OCI-LY1 (cell line): ENCODE data around the gene KCNB1.

ENCODE experiments used
- H2AFZ ChIP-seq: fragments of 200-600 bp; sonication (generic), shearing (Covaris generic); 2 replicates; pipeline ENCODE4 v1.6.0; 2014; ENCODE audit warnings: antibody characterized with exemption, mild to moderate bottlenecking, low read length
- H3F3A ChIP-seq: fragments of 200-600 bp; sonication (generic), shearing (Covaris generic); 2 replicates; pipeline ENCODE4 v1.6.0; 2014; ENCODE audit warnings: mild to moderate bottlenecking, antibody characterized with exemption, low read length, moderate library complexity; ENCODE audit not compliant: insufficient read depth
- H3K27ac ChIP-seq: fragments of 200-600 bp; sonication (generic); 2 replicates; pipeline ENCODE4 v1.5.1; 2014; ENCODE audit warnings: low read length, mixed run types, mild to moderate bottlenecking, low read depth; ENCODE audit not compliant: poor library complexity, severe bottlenecking
- H3K27me3 ChIP-seq: fragments of 200-600 bp; sonication (generic); 2 replicates; pipeline ENCODE4 v1.6.0; 2014; ENCODE audit warnings: antibody characterized with exemption, mild to moderate bottlenecking, low read length, moderate library complexity; ENCODE audit not compliant: insufficient read depth
- H3K36me3 ChIP-seq: fragments of 200-600 bp; sonication (generic); 2 replicates; pipeline ENCODE4 v1.6.1; 2014; ENCODE audit warnings: mild to moderate bottlenecking, antibody characterized with exemption, low read length, moderate library complexity, mixed read lengths; ENCODE audit not compliant: insufficient read depth
- H3K4me1 ChIP-seq: fragments of 200-600 bp; sonication (generic); 2 replicates; pipeline ENCODE4 v1.5.1; 2014; ENCODE audit warnings: mild to moderate bottlenecking, low read length, moderate library complexity; ENCODE audit not compliant: insufficient read depth, severe bottlenecking
- H3K4me2 ChIP-seq: fragments of 200-600 bp; sonication (generic), shearing (Covaris generic); 2 replicates; pipeline ENCODE4 v1.6.1; 2014; ENCODE audit warnings: low read length
- H3K4me3 ChIP-seq: fragments of 200-600 bp; sonication (generic); 2 replicates; pipeline ENCODE4 v1.5.1; 2014; ENCODE audit warnings: low read length, low read depth, mild to moderate bottlenecking, mixed read lengths; ENCODE audit not compliant: poor library complexity, severe bottlenecking
- H3K79me2 ChIP-seq: fragments of 200-600 bp; shearing (Covaris generic); 2 replicates; pipeline ENCODE4 v1.6.1; 2016; ENCODE audit warnings: mixed run types, low read length, mixed read lengths; ENCODE audit not compliant: insufficient read depth
- H3K9ac ChIP-seq: fragments of 200-600 bp; sonication (generic), shearing (Covaris generic); 2 replicates; pipeline ENCODE4 v1.6.1; 2014; ENCODE audit warnings: mild to moderate bottlenecking, low read length, mixed read lengths
- H3K9me2 ChIP-seq: fragments of 200-600 bp; sonication (generic), shearing (Covaris generic); 2 replicates; pipeline ENCODE4 v1.6.1; 2014; ENCODE audit warnings: low read depth, mild to moderate bottlenecking, low read length, mixed read lengths
- H3K9me3 ChIP-seq: fragments of 200-600 bp; shearing (Covaris generic); 2 replicates; pipeline ENCODE4 v1.6.1; 2014; ENCODE audit warnings: low read length, mixed read lengths
- H4K20me1 ChIP-seq: fragments of 200-600 bp; sonication (generic), shearing (Covaris generic); 2 replicates; pipeline ENCODE4 v1.6.0; 2016; ENCODE audit warnings: mild to moderate bottlenecking, low read length; ENCODE audit not compliant: insufficient read depth
- CTCF ChIP-seq: fragments of 200-600 bp; sonication (generic), shearing (Covaris generic); IDR thresholded peaks from 2 replicates; pipeline ENCODE4 v1.5.1; 2017; ENCODE audit warnings: mild to moderate bottlenecking, antibody characterized with exemption, low read length, moderate library complexity, mixed read lengths
- EZH2 ChIP-seq: fragments of 200-600 bp; sonication (generic), shearing (Covaris generic); IDR thresholded peaks from 2 replicates; pipeline ENCODE4 v1.8.0; 2017; ENCODE audit warnings: borderline replicate concordance, mixed run types, mild to moderate bottlenecking, antibody characterized with exemption, low read length, moderate library complexity, mixed read lengths

Gene KCNB1

GRCh38 chr20:49469060-49469459 is 13.4 kb downstream of the KCNB1 start:
- Histone ChIP-seq H3K9me2 (no peaks in the 10 kb centered on the region), H3K4me3 (no peak overlapping the region), H3K4me2 (no peak overlapping the region), H4K20me1 (no peaks in the 10 kb centered on the region), H3K9me3 (no peaks in the 10 kb centered on the region), H3K9ac (no peak overlapping the region), H3K4me1 (no peaks in the 10 kb centered on the region), H3K79me2 (no peaks in the 10 kb centered on the region), H3K27me3 (peaks cover 5% of the 10 kb centered on the region; the same call in 1 of the 2 replicates), H3F3A (no peaks in the 10 kb centered on the region), H2AFZ (no peak overlapping the region), H3K27ac (no peak overlapping the region), H3K36me3 (no peaks in the 10 kb centered on the region)
- TF ChIP-seq EZH2: no peak
- no peak for TF ChIP-seq CTCF

- Histone ChIP-seq H3K9me2 (no peaks in the 10 kb centered on the region), H3K9ac (no peak overlapping the region), H3K4me3 (no peak overlapping the region), H3K4me1 (no peaks in the 10 kb centered on the region), H3K27ac (no peak overlapping the region), H3K27me3 (peaks cover 5% of the 10 kb centered on the region; the same call in 1 of the 2 replicates), H3K79me2 (no peaks in the 10 kb centered on the region), H3K9me3 (no peaks in the 10 kb centered on the region), H3K4me2 (no peak overlapping the region), H2AFZ (no peak overlapping the region), H4K20me1 (no peaks in the 10 kb centered on the region), H3F3A (no peaks in the 10 kb centered on the region), H3K36me3 (no peaks in the 10 kb centered on the region)
- TF ChIP-seq EZH2: no peak
- no peak for TF ChIP-seq CTCF
Measured at GRCh38 chr20:49468412-49468811, 14.1 kb downstream of the KCNB1 start.

GRCh38 chr20:49466114-49466912 is 16.2 kb downstream of the KCNB1 start:
- no peak overlapping the region for H3K4me2 ChIP-seq
- H3K4me1 ChIP-seq: no peaks in the 10 kb centered on the region
- H3K27me3 ChIP-seq: peaks cover 5% of the 10 kb centered on the region; the same call in 1 of the 2 replicates

More at GRCh38 chr20:49466114-49466912, 16.2 kb downstream of the KCNB1 start:
- no peak overlapping the region for H2AFZ ChIP-seq
- no peaks in the 10 kb centered on the region for H3K79me2 ChIP-seq
- H3K27ac ChIP-seq: no peak overlapping the region
- TF ChIP-seq CTCF (no peak), EZH2 (no peak)
- no peaks in the 10 kb centered on the region for H3K9me2 ChIP-seq
- no peaks in the 10 kb centered on the region for H3K9me3 ChIP-seq
- no peaks in the 10 kb centered on the region for H4K20me1 ChIP-seq
- H3K9ac ChIP-seq: no peak overlapping the region
- H3K4me3 ChIP-seq: no peak overlapping the region
- H3F3A ChIP-seq: no peaks in the 10 kb centered on the region
- no peaks in the 10 kb centered on the region for H3K36me3 ChIP-seq
